Bronchial epithelial cell (primary cell): ENCODE measurements around the gene DAG1. TPM values are rescaled to one million over a fixed set of nuclear protein-coding genes. Genes with fewer than 3 reads are reported as not detected.

ENCODE experiments used
- DNase-seq: peaks from one replicate; pipeline ENCODE4 v3.0.0-alpha.2; 2010; ENCODE audit warnings: low read depth
- FAIRE-seq: peaks from 2 replicates; lab custom pipeline; 2011; peaks lifted over from hg19 to GRCh38; lab: Jason Lieb, UNC
- H3K27me3 ChIP-seq: 2 replicates; pipeline ENCODE4 v1.5.1; 2011; ENCODE audit warnings: low read length; ENCODE audit not compliant: control insufficient read depth, insufficient read depth
- H3K36me3 ChIP-seq: 2 replicates; pipeline ENCODE4 v1.5.1; 2011; ENCODE audit warnings: low read length; ENCODE audit not compliant: control insufficient read depth, insufficient read depth
- H3K4me3 ChIP-seq: 2 replicates; pipeline ENCODE4 v1.5.1; 2011; ENCODE audit warnings: mild to moderate bottlenecking, low read depth, low read length, control low read depth
- total RNA-seq: library from RNA; depleted of rRNA; stranded (reverse); fragments of >200 nt; gene quantifications from 2 replicates; pipeline ENCODE4 v1.2.1, GENCODE V29; 2014
- TF ChIP-seq, protein P1 (sequence below): IDR thresholded peaks from 2 replicates; pipeline ENCODE4 v1.5.1; 2011; ENCODE audit warnings: mild to moderate bottlenecking, moderate library complexity, low read length, control low read depth, inconsistent platforms; ENCODE audit not compliant: insufficient read depth, severe bottlenecking

Gene DAG1
- total RNA-seq, 1 donor from 2014 or later, result 20.3 TPM

DNA sequence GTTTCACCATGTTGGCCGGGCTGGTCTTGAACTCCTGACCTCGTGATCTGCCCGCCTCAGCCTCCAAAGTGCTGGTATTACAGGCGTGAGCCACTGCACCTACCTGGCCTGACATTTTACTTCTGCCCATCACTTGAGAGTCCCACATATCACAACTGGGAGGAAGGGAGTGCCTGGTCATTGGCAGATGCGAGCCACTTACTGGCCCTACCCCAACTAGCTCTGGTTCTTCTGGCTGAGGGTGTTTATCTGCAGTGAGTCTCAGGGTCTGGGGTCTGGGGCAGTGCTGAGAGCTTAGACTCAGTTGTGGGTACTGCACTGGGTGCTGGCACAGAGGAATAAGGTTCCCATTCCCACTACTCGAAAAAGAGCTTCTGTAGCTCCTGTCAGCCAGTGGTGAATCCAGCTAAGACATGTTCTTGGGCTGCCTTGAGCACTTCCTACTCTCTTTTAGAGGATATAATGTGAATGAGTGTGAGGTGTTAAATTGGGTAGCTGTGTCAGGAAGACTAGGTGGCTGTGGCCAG, 30.2 kb downstream of the DAG1 start:
- Histone ChIP-seq H3K27me3 (no peaks in the 10 kb centered on the region), H3K36me3 (no peaks in the 10 kb centered on the region), H3K4me3 (no peak overlapping the region)
- DNase-seq (no peak), FAIRE-seq (no peak)
- TF ChIP-seq, protein P1, sequence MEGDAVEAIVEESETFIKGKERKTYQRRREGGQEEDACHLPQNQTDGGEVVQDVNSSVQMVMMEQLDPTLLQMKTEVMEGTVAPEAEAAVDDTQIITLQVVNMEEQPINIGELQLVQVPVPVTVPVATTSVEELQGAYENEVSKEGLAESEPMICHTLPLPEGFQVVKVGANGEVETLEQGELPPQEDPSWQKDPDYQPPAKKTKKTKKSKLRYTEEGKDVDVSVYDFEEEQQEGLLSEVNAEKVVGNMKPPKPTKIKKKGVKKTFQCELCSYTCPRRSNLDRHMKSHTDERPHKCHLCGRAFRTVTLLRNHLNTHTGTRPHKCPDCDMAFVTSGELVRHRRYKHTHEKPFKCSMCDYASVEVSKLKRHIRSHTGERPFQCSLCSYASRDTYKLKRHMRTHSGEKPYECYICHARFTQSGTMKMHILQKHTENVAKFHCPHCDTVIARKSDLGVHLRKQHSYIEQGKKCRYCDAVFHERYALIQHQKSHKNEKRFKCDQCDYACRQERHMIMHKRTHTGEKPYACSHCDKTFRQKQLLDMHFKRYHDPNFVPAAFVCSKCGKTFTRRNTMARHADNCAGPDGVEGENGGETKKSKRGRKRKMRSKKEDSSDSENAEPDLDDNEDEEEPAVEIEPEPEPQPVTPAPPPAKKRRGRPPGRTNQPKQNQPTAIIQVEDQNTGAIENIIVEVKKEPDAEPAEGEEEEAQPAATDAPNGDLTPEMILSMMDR, result no peak

DNA sequence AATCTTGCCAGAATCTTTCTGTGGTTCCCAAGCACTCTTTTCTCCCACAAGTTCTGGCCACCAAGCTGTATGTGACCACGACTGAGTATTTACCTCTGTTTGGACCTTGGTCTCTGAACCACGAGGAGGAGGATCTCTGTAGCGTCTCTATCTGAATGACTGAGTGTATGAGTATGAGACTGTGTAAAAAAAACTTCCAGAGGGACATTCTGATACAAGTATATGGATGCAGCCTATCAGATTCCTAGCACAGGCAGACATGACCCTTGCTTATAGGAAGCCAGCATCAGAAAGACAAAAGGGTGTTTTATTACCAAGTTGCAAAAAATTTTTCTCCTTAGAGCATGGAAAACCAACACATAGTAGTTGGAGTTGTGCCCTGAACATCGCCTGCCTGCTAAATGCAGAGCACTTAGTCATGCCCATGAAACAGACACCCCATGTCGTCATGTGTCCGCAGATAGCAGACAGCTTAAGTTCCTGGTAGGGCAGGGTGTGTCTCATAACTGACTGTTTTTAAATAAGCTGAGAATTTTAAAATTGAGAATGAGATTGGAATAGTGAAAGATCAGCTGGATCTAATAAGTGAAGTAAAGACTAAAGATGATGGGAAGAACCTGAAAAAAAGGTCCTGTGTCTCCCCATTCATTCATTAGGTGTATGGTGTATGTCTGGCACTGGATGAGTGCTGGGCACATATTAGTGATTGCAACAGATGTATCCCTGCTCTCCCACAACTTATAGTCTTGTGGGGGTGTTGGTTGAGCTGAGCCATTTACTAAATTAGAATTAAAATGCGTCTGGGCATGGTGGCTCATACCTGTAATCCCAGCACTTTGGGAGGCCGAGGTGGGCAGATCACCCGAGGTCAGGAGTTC, 30.9 kb downstream of the DAG1 start:
- Histone ChIP-seq H3K4me3 (no peak overlapping the region), H3K27me3 (no peaks in the 10 kb centered on the region), H3K36me3 (no peaks in the 10 kb centered on the region)
- DNase-seq (peak; percentile 99), FAIRE-seq (no peak)
- TF ChIP-seq, protein P1, result no peak

- no peaks in the 10 kb centered on the region for H3K36me3 ChIP-seq
- H3K27me3 ChIP-seq, result no peaks in the 10 kb centered on the region
- DNase-seq (no peak), FAIRE-seq (no peak)
- H3K4me3 ChIP-seq, result no peak overlapping the region
- TF ChIP-seq, protein P1, result no peak
Measured at GRCh38 chr3:49501842-49502241, 31.8 kb downstream of the DAG1 start.

- DNase-seq, result no peak
- TF ChIP-seq, protein P1, result no peak
- Histone ChIP-seq H3K36me3 (peaks cover 4% of the 10 kb centered on the region), H3K4me3 (no peak overlapping the region), H3K27me3 (no peaks in the 10 kb centered on the region)
- FAIRE-seq, result no peak
Measured at GRCh38 chr3:49506906-49507305, 36.8 kb downstream of the DAG1 start.

- peaks cover 4% of the 10 kb centered on the region for H3K36me3 ChIP-seq
- H3K27me3 ChIP-seq, result no peaks in the 10 kb centered on the region
- TF ChIP-seq, protein P1, result no peak
- DNase-seq, result no peak
- H3K4me3 ChIP-seq, result no peak overlapping the region
- peak; percentile 43 for FAIRE-seq
Measured at GRCh38 chr3:49509028-49509561, 39.0 kb downstream of the DAG1 start.
